GM12878 (cell line): Measurements from ENCODE around the gene DNAJB11. TPM values are rescaled to one million over a fixed set of nuclear protein-coding genes. Genes with fewer than 3 reads are reported as not detected.
A peak's percentile ranks its signal among the peaks of the same experiment; 100 is the strongest.

Experiments used
- CREM ChIP-seq: IDR thresholded peaks from 2 replicates; pipeline ENCODE4 v1.6.1; 2014; ENCODE audit warnings: antibody characterized with exemption, low read depth
- ETV6 ChIP-seq, 2 experiments: fragments of 450-650 bp in 1 of 2; IDR thresholded peaks in 1 of 2; conservative IDR thresholded peaks in 1 of 2; 2 replicates each; pipeline ENCODE4 v1.6.1; 2014; ENCODE audit warnings: antibody characterized with exemption in 1 of 2, borderline replicate concordance in 1 of 2, low read depth in 1 of 2, mild to moderate bottlenecking in 1 of 2, moderate library complexity in 1 of 2
- JUNB ChIP-seq: IDR thresholded peaks from 2 replicates; pipeline ENCODE4 v1.6.1; 2016; ENCODE audit warnings: antibody characterized with exemption, mild to moderate bottlenecking
- MAX ChIP-seq: IDR thresholded peaks from 2 replicates; pipeline ENCODE4 v1.6.1; 2012; ENCODE audit warnings: low read depth, low read length, improper control_type of control experiment
- NKRF ChIP-seq: fragments of 450-650 bp; conservative IDR thresholded peaks from 2 replicates; pipeline ENCODE4 v1.6.1; 2017; ENCODE audit warnings: mild to moderate bottlenecking, moderate library complexity
- NRF1 ChIP-seq: conservative IDR thresholded peaks from 2 replicates; pipeline ENCODE4 v1.6.1; 2011; ENCODE audit warnings: mild to moderate bottlenecking, low read depth, low read length, improper control_type of control experiment
- PAX8 ChIP-seq: fragments of 450-650 bp; IDR thresholded peaks from 2 replicates; pipeline ENCODE4 v1.6.1; 2017; ENCODE audit warnings: mild to moderate bottlenecking, moderate library complexity
- RELB ChIP-seq: fragments of 450-650 bp; IDR thresholded peaks from 2 replicates; pipeline ENCODE4 v1.6.1; 2017; ENCODE audit warnings: low read depth, mild to moderate bottlenecking, moderate library complexity
- RFX5 ChIP-seq: IDR thresholded peaks from 2 replicates; pipeline ENCODE4 v1.6.1; 2011; ENCODE audit warnings: low read depth, low read length, improper control_type of control experiment
- TBL1XR1 ChIP-seq: IDR thresholded peaks from 2 replicates; pipeline ENCODE4 v1.6.1; 2012; ENCODE audit warnings: low read depth, low read length, improper control_type of control experiment
- WRNIP1 ChIP-seq: IDR thresholded peaks from 2 replicates; pipeline ENCODE4 v1.6.1; 2011; ENCODE audit warnings: low read depth, low read length, improper control_type of control experiment, borderline replicate concordance
- YBX1 ChIP-seq: fragments of 450-650 bp; IDR thresholded peaks from 2 replicates; pipeline ENCODE4 v1.6.1; 2016; ENCODE audit warnings: antibody characterized with exemption
- polyA plus RNA-seq, 11 experiments: library from polyadenylated mRNA; depleted of rRNA in 4 of 11; unstranded in 6 of 11; stranded (reverse) in 5 of 11; fragments of >200 nt; fragmentation: Nextera tagmentation in 4 of 11; fragmentation: Illumina TruSeq in 1 of 11; extraction: Ambion mirVana in 4 of 11; extraction: Trizol in 1 of 11; gene quantifications; 1 replicate in 1 of 11; 2 replicates in 10 of 11; pipeline versions ENCODE4 v1.2.1 to v1.2.3, GENCODE V29; 2011 to 2016; ENCODE audit warnings: inconsistent platforms in 2 of 11, missing spikeins in 2 of 11, low read depth in 1 of 11
- total RNA-seq, 4 experiments: library from RNA; depleted of rRNA in 3 of 4; stranded (reverse); fragments of >200 nt in 3 of 4; fragmentation: Illumina TruSeq in 1 of 4; extraction: Trizol in 1 of 4; gene quantifications; 2 replicates each; pipeline versions ENCODE4 v1.2.1 to v1.2.3, GENCODE V29; 2013 to 2021
- TF ChIP-seq, protein P1 (sequence below): IDR thresholded peaks from 2 replicates; pipeline ENCODE4 v1.6.1; 2011; ENCODE audit warnings: borderline replicate concordance, low read depth, mild to moderate bottlenecking, moderate library complexity, low read length; ENCODE audit not compliant: insufficient read depth, poor library complexity, severe bottlenecking
- TF ChIP-seq, protein P2 (sequence below): IDR thresholded peaks from 2 replicates; pipeline ENCODE4 v1.6.1; 2012; ENCODE audit warnings: improper control_type of control experiment, low read depth, low read length; ENCODE audit not compliant: insufficient replicate concordance
- TF ChIP-seq, protein P3 (sequence below), 3 experiments: IDR thresholded peaks in 2 of 3; conservative IDR thresholded peaks in 1 of 3; 2 replicates each; pipeline ENCODE4 v1.5.1; 2011; ENCODE audit warnings: low read depth in 3 of 3, low read length in 3 of 3, mild to moderate bottlenecking in 3 of 3, control low read depth in 2 of 3, moderate library complexity in 2 of 3, inconsistent platforms in 1 of 3, mixed read lengths in 1 of 3; ENCODE audit not compliant: control insufficient read depth in 2 of 3, insufficient read depth in 1 of 3; ENCODE audit errors: extremely low read depth in 1 of 3

The DNAJB11 gene
- total and polyA plus RNA-seq, 10 of the 15 experiments (the other 5 are each of a cell fraction or from before 2014, with no cell fraction given), result 16.2 to 135 (median 57.8) TPM

GRCh38 chr3:186570096-186570940 is at the start of gene DNAJB11 (continued):
- TF ChIP-seq MAX (no peak), CREM (peak; percentile 99), YBX1 (no peak), PAX8 (no peak), JUNB (no peak), RFX5 (peak; percentile 93), WRNIP1 (no peak), TBL1XR1 (no peak; the same call in 1 of the 2 replicates), NKRF (peak; percentile 88), ETV6 (conservative IDR thresholded peaks at IDR 0.05 in 1 of 2, IDR thresholded peaks at IDR 0.05 in 1 of 2; ENCODE audit: borderline replicate concordance in 1 of 2, low read depth in 1 of 2) (no peak), RELB (peak; percentile 83), NRF1 (no peak)
- TF ChIP-seq, protein P1, sequence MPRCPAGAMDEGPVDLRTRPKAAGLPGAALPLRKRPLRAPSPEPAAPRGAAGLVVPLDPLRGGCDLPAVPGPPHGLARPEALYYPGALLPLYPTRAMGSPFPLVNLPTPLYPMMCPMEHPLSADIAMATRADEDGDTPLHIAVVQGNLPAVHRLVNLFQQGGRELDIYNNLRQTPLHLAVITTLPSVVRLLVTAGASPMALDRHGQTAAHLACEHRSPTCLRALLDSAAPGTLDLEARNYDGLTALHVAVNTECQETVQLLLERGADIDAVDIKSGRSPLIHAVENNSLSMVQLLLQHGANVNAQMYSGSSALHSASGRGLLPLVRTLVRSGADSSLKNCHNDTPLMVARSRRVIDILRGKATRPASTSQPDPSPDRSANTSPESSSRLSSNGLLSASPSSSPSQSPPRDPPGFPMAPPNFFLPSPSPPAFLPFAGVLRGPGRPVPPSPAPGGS, result no peak
- TF ChIP-seq, protein P2, sequence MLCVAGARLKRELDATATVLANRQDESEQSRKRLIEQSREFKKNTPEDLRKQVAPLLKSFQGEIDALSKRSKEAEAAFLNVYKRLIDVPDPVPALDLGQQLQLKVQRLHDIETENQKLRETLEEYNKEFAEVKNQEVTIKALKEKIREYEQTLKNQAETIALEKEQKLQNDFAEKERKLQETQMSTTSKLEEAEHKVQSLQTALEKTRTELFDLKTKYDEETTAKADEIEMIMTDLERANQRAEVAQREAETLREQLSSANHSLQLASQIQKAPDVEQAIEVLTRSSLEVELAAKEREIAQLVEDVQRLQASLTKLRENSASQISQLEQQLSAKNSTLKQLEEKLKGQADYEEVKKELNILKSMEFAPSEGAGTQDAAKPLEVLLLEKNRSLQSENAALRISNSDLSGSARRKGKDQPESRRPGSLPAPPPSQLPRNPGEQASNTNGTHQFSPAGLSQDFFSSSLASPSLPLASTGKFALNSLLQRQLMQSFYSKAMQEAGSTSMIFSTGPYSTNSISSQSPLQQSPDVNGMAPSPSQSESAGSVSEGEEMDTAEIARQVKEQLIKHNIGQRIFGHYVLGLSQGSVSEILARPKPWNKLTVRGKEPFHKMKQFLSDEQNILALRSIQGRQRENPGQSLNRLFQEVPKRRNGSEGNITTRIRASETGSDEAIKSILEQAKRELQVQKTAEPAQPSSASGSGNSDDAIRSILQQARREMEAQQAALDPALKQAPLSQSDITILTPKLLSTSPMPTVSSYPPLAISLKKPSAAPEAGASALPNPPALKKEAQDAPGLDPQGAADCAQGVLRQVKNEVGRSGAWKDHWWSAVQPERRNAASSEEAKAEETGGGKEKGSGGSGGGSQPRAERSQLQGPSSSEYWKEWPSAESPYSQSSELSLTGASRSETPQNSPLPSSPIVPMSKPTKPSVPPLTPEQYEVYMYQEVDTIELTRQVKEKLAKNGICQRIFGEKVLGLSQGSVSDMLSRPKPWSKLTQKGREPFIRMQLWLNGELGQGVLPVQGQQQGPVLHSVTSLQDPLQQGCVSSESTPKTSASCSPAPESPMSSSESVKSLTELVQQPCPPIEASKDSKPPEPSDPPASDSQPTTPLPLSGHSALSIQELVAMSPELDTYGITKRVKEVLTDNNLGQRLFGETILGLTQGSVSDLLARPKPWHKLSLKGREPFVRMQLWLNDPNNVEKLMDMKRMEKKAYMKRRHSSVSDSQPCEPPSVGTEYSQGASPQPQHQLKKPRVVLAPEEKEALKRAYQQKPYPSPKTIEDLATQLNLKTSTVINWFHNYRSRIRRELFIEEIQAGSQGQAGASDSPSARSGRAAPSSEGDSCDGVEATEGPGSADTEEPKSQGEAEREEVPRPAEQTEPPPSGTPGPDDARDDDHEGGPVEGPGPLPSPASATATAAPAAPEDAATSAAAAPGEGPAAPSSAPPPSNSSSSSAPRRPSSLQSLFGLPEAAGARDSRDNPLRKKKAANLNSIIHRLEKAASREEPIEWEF, result no peak
- TF ChIP-seq, protein P3, sequence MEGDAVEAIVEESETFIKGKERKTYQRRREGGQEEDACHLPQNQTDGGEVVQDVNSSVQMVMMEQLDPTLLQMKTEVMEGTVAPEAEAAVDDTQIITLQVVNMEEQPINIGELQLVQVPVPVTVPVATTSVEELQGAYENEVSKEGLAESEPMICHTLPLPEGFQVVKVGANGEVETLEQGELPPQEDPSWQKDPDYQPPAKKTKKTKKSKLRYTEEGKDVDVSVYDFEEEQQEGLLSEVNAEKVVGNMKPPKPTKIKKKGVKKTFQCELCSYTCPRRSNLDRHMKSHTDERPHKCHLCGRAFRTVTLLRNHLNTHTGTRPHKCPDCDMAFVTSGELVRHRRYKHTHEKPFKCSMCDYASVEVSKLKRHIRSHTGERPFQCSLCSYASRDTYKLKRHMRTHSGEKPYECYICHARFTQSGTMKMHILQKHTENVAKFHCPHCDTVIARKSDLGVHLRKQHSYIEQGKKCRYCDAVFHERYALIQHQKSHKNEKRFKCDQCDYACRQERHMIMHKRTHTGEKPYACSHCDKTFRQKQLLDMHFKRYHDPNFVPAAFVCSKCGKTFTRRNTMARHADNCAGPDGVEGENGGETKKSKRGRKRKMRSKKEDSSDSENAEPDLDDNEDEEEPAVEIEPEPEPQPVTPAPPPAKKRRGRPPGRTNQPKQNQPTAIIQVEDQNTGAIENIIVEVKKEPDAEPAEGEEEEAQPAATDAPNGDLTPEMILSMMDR (IDR thresholded peaks at IDR 0.05 in 2 of 3, conservative IDR thresholded peaks at IDR 0.05 in 1 of 3; ENCODE audit: control insufficient read depth in 2 of 3, extremely low read depth in 1 of 3, insufficient read depth in 1 of 3, low read depth in 3 of 3, low read length in 3 of 3), result no peak
